Fibroblast of lung (primary cell): ENCODE results near the gene GAS7. TPM values are rescaled to one million over a fixed set of nuclear protein-coding genes. Genes with fewer than 3 reads are reported as not detected.

Experiments
- DNase-seq, 2 donors: peaks; one replicate each; pipeline versions ENCODE4 v3.0.0 to v3.0.0-alpha.2; 2010; ENCODE audit warnings: low read depth in 2 of 2
- H2AFZ ChIP-seq: 2 replicates; pipeline ENCODE4 v1.5.1; 2012; ENCODE audit warnings: low read length, control low read depth, inconsistent platforms
- H3K27ac ChIP-seq: 2 replicates; pipeline ENCODE4 v1.5.1; 2011; ENCODE audit warnings: low read length, control low read depth; ENCODE audit not compliant: insufficient read depth
- H3K27me3 ChIP-seq: 2 replicates; pipeline ENCODE4 v1.5.1; 2011; ENCODE audit warnings: mild to moderate bottlenecking, low read length; ENCODE audit not compliant: control insufficient read depth, insufficient read depth
- H3K36me3 ChIP-seq: 2 replicates; pipeline ENCODE4 v1.5.1; 2011; ENCODE audit warnings: low read length; ENCODE audit not compliant: control insufficient read depth, insufficient read depth
- H3K4me1 ChIP-seq: 2 replicates; pipeline ENCODE4 v1.5.1; 2011; ENCODE audit warnings: low read length; ENCODE audit not compliant: control insufficient read depth, insufficient read depth; ENCODE audit errors: extremely low read depth
- H3K4me2 ChIP-seq: 2 replicates; pipeline ENCODE4 v1.5.1; 2011; ENCODE audit warnings: low read length, control low read depth; ENCODE audit not compliant: insufficient read depth; ENCODE audit errors: extremely low read depth
- H3K4me3 ChIP-seq, 4 experiments: fragments of 200-600 bp in 1 of 4; sonication (generic) in 1 of 4; replicated peaks in 1 of 4; 2 replicates each; pipeline ENCODE4 v1.5.1; 2011 to 2016; ENCODE audit warnings: low read length in 4 of 4, low read depth in 3 of 4, mild to moderate bottlenecking in 3 of 4, control low read depth in 2 of 4, inconsistent platforms in 1 of 4, mixed read lengths in 1 of 4; ENCODE audit not compliant: insufficient read depth in 1 of 4; ENCODE audit errors: control extremely low read depth in 1 of 4
- H3K79me2 ChIP-seq: 2 replicates; pipeline ENCODE4 v1.5.1; 2012; ENCODE audit warnings: mild to moderate bottlenecking, low read length, inconsistent platforms; ENCODE audit not compliant: control insufficient read depth, insufficient read depth
- H3K9ac ChIP-seq: 2 replicates; pipeline ENCODE4 v1.5.1; 2011; ENCODE audit warnings: mild to moderate bottlenecking, low read length, control low read depth; ENCODE audit not compliant: insufficient read depth
- H3K9me3 ChIP-seq: 2 replicates; pipeline ENCODE4 v1.5.1; 2012; ENCODE audit warnings: low read depth, low read length; ENCODE audit not compliant: control insufficient read depth, insufficient read depth
- H4K20me1 ChIP-seq: 2 replicates; pipeline ENCODE4 v1.5.1; 2011; ENCODE audit warnings: low read length; ENCODE audit not compliant: control insufficient read depth, insufficient read depth; ENCODE audit errors: extremely low read depth
- EZH2 ChIP-seq: IDR thresholded peaks from 2 replicates; pipeline ENCODE4 v1.5.1; 2012; ENCODE audit warnings: low read length, control low read depth, mild to moderate bottlenecking; ENCODE audit errors: missing control alignments
- polyA plus RNA-seq, 2 donors: library from polyadenylated mRNA; depleted of rRNA in 1 of 2; stranded (reverse) in 1 of 2; unstranded in 1 of 2; fragments of >200 nt; gene quantifications; 2 replicates each; pipeline ENCODE4 v1.2.1, GENCODE V29; 2011 to 2012; ENCODE audit warnings: missing spikeins in 1 of 2
- total RNA-seq: library from RNA; depleted of rRNA; stranded (reverse); fragments of >200 nt; gene quantifications from 2 replicates; pipeline ENCODE4 v1.2.1, GENCODE V29; 2014
- TF ChIP-seq, protein P1 (sequence below), 2 donors: IDR thresholded peaks in 1 of 2; conservative IDR thresholded peaks in 1 of 2; 1 replicate in 1 of 2; 2 replicates in 1 of 2; pipeline ENCODE4 v1.5.1; 2011 to 2012; ENCODE audit warnings: low read length in 2 of 2, control low read depth in 1 of 2, inconsistent platforms in 1 of 2, low read depth in 1 of 2, mild to moderate bottlenecking in 1 of 2

The GAS7 gene
- total and polyA plus RNA-seq, 2 donors (not counting 1 experiment from before 2014, with no cell fraction given): 0.58 to 2.6 TPM

DNA sequence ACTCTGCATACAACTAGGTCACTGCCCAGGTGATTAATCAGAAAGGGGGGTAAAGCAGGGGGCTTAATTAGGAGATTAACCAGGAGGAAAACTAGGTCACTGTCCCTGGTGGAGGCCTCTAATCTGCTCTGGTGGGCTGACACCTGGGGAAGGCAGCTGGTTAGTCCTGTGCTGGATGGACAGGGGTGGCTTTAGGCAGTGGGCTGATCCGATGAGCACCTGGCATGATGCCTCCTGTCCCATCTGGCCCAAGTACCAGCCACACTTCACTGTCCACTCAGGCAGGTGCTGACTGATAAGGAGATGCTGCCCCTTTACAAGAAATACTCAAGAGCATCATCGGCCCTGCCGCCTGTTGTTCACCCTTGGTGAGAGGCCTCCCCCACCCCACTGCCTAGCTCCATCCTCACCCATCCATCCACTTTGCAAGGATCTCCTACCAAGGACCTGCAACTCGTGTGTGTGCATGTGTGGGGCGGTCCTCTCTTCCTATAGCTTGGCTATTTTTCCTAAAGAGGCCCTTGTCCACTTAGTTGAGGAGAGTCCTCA, 279.5 kb downstream of the GAS7 start:
- H3K79me2 ChIP-seq: no peaks in the 10 kb centered on the region
- H3K27me3 ChIP-seq: no peaks in the 10 kb centered on the region
- no peak overlapping the region for H3K4me3 ChIP-seq
- H3K27ac ChIP-seq: no peak overlapping the region
- no peak overlapping the region for H3K9ac ChIP-seq
- H3K36me3 ChIP-seq: no peaks in the 10 kb centered on the region
- H3K4me2 ChIP-seq: no peak overlapping the region
- no peak for DNase-seq
- H3K4me1 ChIP-seq: no peaks in the 10 kb centered on the region
- H2AFZ ChIP-seq: no peak overlapping the region
- H3K9me3 ChIP-seq: no peaks in the 10 kb centered on the region
- H4K20me1 ChIP-seq: no peaks in the 10 kb centered on the region
- no peak for TF ChIP-seq EZH2
- TF ChIP-seq, protein P1, sequence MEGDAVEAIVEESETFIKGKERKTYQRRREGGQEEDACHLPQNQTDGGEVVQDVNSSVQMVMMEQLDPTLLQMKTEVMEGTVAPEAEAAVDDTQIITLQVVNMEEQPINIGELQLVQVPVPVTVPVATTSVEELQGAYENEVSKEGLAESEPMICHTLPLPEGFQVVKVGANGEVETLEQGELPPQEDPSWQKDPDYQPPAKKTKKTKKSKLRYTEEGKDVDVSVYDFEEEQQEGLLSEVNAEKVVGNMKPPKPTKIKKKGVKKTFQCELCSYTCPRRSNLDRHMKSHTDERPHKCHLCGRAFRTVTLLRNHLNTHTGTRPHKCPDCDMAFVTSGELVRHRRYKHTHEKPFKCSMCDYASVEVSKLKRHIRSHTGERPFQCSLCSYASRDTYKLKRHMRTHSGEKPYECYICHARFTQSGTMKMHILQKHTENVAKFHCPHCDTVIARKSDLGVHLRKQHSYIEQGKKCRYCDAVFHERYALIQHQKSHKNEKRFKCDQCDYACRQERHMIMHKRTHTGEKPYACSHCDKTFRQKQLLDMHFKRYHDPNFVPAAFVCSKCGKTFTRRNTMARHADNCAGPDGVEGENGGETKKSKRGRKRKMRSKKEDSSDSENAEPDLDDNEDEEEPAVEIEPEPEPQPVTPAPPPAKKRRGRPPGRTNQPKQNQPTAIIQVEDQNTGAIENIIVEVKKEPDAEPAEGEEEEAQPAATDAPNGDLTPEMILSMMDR (conservative IDR thresholded peaks at IDR 0.05 in 1 of 2, IDR thresholded peaks at IDR 0.05 in 1 of 2; ENCODE audit: low read depth in 1 of 2, low read length in 2 of 2): no peak

DNA sequence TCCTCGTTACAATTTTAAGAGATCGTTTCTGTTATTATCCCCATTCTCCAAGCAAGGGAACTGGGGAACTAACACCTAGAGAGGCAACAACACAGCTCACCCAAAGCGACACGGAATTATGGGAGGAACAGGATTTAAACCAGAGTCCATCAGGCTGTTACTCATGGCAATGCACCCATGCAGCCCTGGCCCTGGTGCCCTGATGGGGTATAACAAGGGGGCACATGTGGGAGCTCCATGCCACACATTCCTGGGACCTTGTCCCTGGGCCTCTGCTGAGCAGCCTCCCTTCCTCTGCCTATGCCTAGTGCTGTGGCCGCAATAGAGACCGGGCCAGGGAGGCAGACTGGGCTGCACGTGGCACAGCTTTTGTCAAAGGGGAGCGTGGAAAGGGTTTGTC, 280.1 kb downstream of the GAS7 start:
- Histone ChIP-seq H3K79me2 (no peaks in the 10 kb centered on the region), H3K27me3 (no peaks in the 10 kb centered on the region), H3K4me1 (no peaks in the 10 kb centered on the region), H3K9me3 (no peaks in the 10 kb centered on the region), H3K4me2 (no peak overlapping the region), H3K9ac (no peak overlapping the region), H2AFZ (no peak overlapping the region), H3K27ac (no peak overlapping the region), H3K4me3 (no peak overlapping the region), H3K36me3 (no peaks in the 10 kb centered on the region), H4K20me1 (no peaks in the 10 kb centered on the region)
- no peak for DNase-seq
- TF ChIP-seq, protein P1 (conservative IDR thresholded peaks at IDR 0.05 in 1 of 2, IDR thresholded peaks at IDR 0.05 in 1 of 2; ENCODE audit: low read depth in 1 of 2, low read length in 2 of 2): no peak

DNA sequence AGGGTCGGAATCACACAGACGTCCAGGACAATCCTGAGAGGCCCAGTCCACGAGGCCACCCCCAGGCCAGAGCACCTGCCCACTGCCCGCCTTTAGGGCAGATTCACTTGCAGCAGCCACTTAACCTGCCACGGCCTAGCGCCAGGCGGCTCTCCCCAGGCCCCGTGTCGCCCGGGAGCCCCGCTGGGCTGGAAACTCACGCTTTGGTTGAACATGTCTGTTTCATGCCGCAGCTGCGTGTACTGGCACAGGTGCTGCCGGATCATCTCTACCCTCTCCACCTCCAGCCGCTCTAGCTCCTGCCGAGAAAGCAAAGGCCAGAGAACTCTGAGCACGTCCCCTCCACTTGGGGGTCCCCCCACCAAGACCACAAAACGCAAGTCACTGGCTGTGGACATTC, 280.6 kb downstream of the GAS7 start:
- no peak for TF ChIP-seq EZH2
- TF ChIP-seq, protein P1 (conservative IDR thresholded peaks at IDR 0.05 in 1 of 2, IDR thresholded peaks at IDR 0.05 in 1 of 2; ENCODE audit: low read depth in 1 of 2, low read length in 2 of 2): no peak
- H3K4me3 ChIP-seq: no peak overlapping the region
- H3K4me2 ChIP-seq: no peak overlapping the region
- no peaks in the 10 kb centered on the region for H4K20me1 ChIP-seq
- H3K27me3 ChIP-seq: no peaks in the 10 kb centered on the region
- H3K27ac ChIP-seq: no peak overlapping the region
- no peak overlapping the region for H3K9ac ChIP-seq
- DNase-seq: no peak
- no peak overlapping the region for H2AFZ ChIP-seq
- no peaks in the 10 kb centered on the region for H3K9me3 ChIP-seq
- H3K36me3 ChIP-seq: no peaks in the 10 kb centered on the region
- H3K79me2 ChIP-seq: no peaks in the 10 kb centered on the region
- H3K4me1 ChIP-seq: no peaks in the 10 kb centered on the region
